Pancreas (tissue), 10 donors: Measurements from ENCODE around the gene GRAMD4. TPM values are rescaled to one million over a fixed set of nuclear protein-coding genes. Genes with fewer than 3 reads are reported as not detected.
A peak's percentile ranks its signal among the peaks of the same experiment; 100 is the strongest.

Experiments used
- ATAC-seq, 4 donors: fragments of 200-7000 bp; cut with Tn5 transposase; one replicate each; pipeline versions ENCODE4 v1.8.0 to v1.9.1; 2020; ENCODE audit warnings: mild to moderate bottlenecking in 4 of 4, moderate library complexity in 4 of 4
- DNase-seq, 6 donors: peaks; one replicate each; pipeline ENCODE4 v3.0.0-alpha.2; 2020
- FAIRE-seq: peaks from 2 replicates; lab custom pipeline; 2012; peaks lifted over from hg19 to GRCh38; lab: Jason Lieb, UNC
- H3K27ac ChIP-seq, 4 donors: fragments of 200-600 bp; sonication (generic); 1 replicate in 3 of 4; 2 replicates in 1 of 4; pipeline versions ENCODE4 v1.5.0 to v1.8.0; 2020
- H3K27me3 ChIP-seq, 4 donors: fragments of 200-600 bp; one replicate each; pipeline ENCODE4 v1.8.0; 2021
- H3K36me3 ChIP-seq, 3 donors: fragments of 200-600 bp; sonication (generic) in 1 of 3; one replicate each; pipeline versions ENCODE4 v1.5.0 to v1.8.0; 2020 to 2021
- H3K4me1 ChIP-seq, 3 donors: fragments of 200-600 bp; one replicate each; pipeline ENCODE4 v1.8.0; 2021
- H3K4me3 ChIP-seq, 4 donors: fragments of 200-600 bp; sonication (generic) in 2 of 4; one replicate each; pipeline versions ENCODE4 v1.5.0 to v1.8.0; 2020 to 2021
- H3K9me3 ChIP-seq, 4 donors: fragments of 200-600 bp; one replicate each; pipeline ENCODE4 v1.8.0; 2021
- CTCF ChIP-seq, 4 donors: fragments of 200-600 bp; sonication (generic) in 3 of 4; IDR thresholded peaks; one replicate each; pipeline versions ENCODE4 v1.5.0 to v1.8.0; 2021; ENCODE audit warnings: antibody characterized with exemption in 4 of 4
- WGBS, 2 donors: extraction: QIAGEN DNeasy Blood & Tissue Kit; methylation state at CpG; one replicate each; pipeline ENCODE4 v1.1.7; 2013; 5-methylcytosine and 5-hydroxymethylcytosine counted together
- intact Hi-C, 3 donors: fragments of 100-400 bp; cut with DNase I; formaldehyde crosslinking; loops; one replicate each; pipeline versions ENCODE4 v1.11.1 to v1.14.2; 2022
- polyA plus RNA-seq, 2 donors: library from polyadenylated mRNA; stranded (reverse); fragments of 200-250 nt; gene quantifications; one replicate each; pipeline ENCODE4 v1.2.3, GENCODE V29; 2013
- total RNA-seq, 6 donors: library from RNA; stranded (reverse); fragmentation: NEBNext Ultra II Directional in 4 of 6; extraction: Animal tissue kit (Norgen Biotek cat#: 25700) in 4 of 6; gene quantifications; one replicate each; pipeline versions ENCODE4 v1.2.1 to v1.2.4, GENCODE V29; 2021 to 2023
- donor health status: healthy with polysubstance abuse.
- donor health status: DM: no; HTN: no; CAD: no; lungs with moderate emphysema.
- donor health status: DM: no; HTN: no; CAD: no.
- donor health status: control.
- donor health status: control.
- donor health status: Bipolar disorder and iron deficiency.
- donor health status: DM: yes; HTN: yes; CAD: no.
- donor health status: DM: no; HTN: no; CAD: no.
- donor health status: DM: no; HTN: no; CAD: no.
- donor health status: DM: yes; HTN: yes; CAD: no.

GRAMD4 gene
- total and polyA plus RNA-seq, 8 donors, result 13.2 to 36.4 (median 21.9) TPM

DNA sequence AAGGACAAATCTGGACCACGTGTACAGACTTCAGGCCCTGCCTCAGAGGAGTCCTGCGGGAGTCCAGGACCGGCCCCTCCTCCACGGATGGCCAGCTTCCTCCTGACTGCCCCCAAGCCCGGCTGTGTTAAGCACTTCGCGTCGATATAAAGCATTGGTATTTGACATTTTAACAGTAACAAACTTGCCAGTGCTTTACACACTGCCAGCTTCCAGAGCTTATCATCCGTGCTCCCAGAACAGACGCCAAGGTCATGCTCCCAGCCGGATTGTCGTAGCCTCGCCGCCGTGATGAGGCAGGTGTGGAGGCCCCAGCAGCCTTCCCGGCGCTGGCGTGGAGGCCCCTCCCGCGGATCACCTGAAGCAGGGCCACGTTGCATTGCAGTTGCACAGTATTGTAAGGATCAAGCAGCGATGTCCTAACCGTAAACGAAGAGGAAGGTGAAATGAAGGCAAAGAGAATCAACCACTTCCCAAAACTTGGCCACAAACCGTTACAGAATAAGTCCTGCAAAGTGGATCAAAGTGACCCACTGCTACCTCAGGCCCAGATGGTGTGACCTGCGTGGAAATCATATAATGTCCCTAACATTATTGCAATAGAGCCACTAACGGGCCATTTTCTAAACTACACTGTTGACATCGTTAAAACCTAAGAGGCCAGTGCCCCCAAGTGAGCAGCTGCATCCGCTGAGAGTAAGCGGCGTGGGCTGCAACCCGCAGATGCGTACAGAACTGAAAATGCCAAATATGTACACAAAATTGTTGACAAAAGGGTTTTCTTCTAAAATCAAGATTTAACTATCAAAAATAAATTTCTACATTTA lies 66.2 kb downstream of the GRAMD4 start:
- Histone ChIP-seq H3K4me1 (peaks cover 13 to 26% (median 18%) of the 10 kb centered on the region in 3 donors), H3K9me3 (no peaks in the 10 kb centered on the region), H3K27ac (peak overlapping the region in 3 of 4 donors; percentile 19 to 60 (median 49)), H3K4me3 (no peak overlapping the region), H3K27me3 (no peaks in the 10 kb centered on the region), H3K36me3 (peaks cover 0 to 37% (median 3%) of the 10 kb centered on the region in 3 donors)
- DNase-seq (peak in 4 of 6 donors; percentile 60 to 86 (median 66)), ATAC-seq (peak; percentile 57 to 81 (median 74)), FAIRE-seq (no peak)
- no peak for TF ChIP-seq CTCF (IDR thresholded peaks at IDR 0.05)
- intact Hi-C loops, result no loop called here
- WGBS, 2 donors, result 37 to 40% methylated on average over 33 of the region's 33 CpGs

- ATAC-seq (no peak), DNase-seq (peak in 1 of 6 donors; percentile 47), FAIRE-seq (no peak)
- 88 to 94% methylated on average over 15 of the region's 15 CpGs for WGBS, 2 donors
- Histone ChIP-seq H3K27me3 (no peaks in the 10 kb centered on the region), H3K27ac (no peak overlapping the region), H3K4me3 (no peak overlapping the region), H3K9me3 (no peaks in the 10 kb centered on the region), H3K4me1 (peaks cover 13 to 26% (median 18%) of the 10 kb centered on the region in 3 donors), H3K36me3 (peaks cover 0 to 43% (median 3%) of the 10 kb centered on the region in 3 donors)
- no peak for TF ChIP-seq CTCF (IDR thresholded peaks at IDR 0.05)
- intact Hi-C loops, result no loop called here
Measured at GRCh38 chr22:46687048-46687444, 66.9 kb downstream of the GRAMD4 start.

DNA sequence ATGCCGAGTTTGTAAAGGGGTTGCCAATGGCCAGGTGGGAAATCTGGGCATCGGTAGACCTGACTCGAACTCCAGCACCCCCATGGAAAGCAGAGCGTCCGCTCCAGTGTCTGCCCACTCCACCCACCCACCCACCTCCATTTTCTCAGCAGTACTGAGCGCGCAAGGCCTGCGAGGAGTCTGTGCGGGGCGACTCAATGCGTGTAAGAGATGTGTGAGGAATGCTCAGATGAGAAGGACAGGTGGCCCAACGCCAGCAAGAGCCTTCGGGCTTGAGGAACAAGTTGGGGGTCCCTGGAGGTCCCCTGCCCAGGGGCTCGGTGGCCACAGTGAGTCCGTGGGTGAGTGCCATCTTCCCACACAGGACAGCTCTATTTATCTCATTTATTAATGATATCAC lies 67.3 kb downstream of the GRAMD4 start:
- Histone ChIP-seq H3K4me3 (no peak overlapping the region), H3K27me3 (no peaks in the 10 kb centered on the region), H3K27ac (no peak overlapping the region), H3K9me3 (no peaks in the 10 kb centered on the region), H3K36me3 (peaks cover 0 to 43% (median 3%) of the 10 kb centered on the region in 3 donors), H3K4me1 (peaks cover 13 to 26% (median 18%) of the 10 kb centered on the region in 3 donors)
- intact Hi-C loops, result no loop called here
- WGBS, 2 donors, result 86 to 93% methylated on average over 15 of the region's 15 CpGs
- FAIRE-seq (no peak), ATAC-seq (no peak), DNase-seq (peak in 1 of 6 donors; percentile 70)
- no peak for TF ChIP-seq CTCF (IDR thresholded peaks at IDR 0.05)

- no peaks in the 10 kb centered on the region for H3K27me3 ChIP-seq
- DNase-seq (peak in 1 of 6 donors; percentile 62), FAIRE-seq (no peak), ATAC-seq (no peak)
- WGBS, 2 donors, result 88 to 89% methylated on average over 11 of the region's 11 CpGs
- H3K27ac ChIP-seq, result no peak overlapping the region
- H3K9me3 ChIP-seq, result no peaks in the 10 kb centered on the region
- intact Hi-C loops, result no loop called here
- peaks cover 0 to 54% (median 3%) of the 10 kb centered on the region in 3 donors for H3K36me3 ChIP-seq
- peaks cover 13 to 26% (median 18%) of the 10 kb centered on the region in 3 donors for H3K4me1 ChIP-seq
- H3K4me3 ChIP-seq, result no peak overlapping the region
- TF ChIP-seq CTCF (IDR thresholded peaks at IDR 0.05), result no peak
Measured at GRCh38 chr22:46688949-46689348, 68.8 kb downstream of the GRAMD4 start.

DNA sequence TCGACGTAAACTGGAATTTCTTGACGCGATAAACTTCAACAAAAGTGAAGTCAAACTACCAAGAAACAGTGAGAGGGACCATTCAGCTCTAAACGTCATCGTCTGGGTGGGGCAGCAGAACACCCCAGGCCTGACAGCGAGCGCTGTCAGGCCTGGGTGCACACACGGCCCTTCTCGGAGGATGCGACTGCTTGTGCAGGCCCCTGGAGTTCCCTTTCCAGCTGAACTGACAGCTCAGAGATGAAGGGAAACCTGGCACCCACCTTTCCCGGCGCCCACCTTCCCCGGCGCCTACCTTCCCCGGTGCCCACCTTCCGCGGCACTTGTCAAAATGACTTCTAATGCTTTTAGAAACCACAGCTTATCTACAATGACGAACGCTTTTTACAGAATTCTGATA lies 70.0 kb downstream of the GRAMD4 start:
- intact Hi-C loops, result no loop called here
- TF ChIP-seq CTCF (IDR thresholded peaks at IDR 0.05), result no peak
- FAIRE-seq (no peak), DNase-seq (peak in 1 of 6 donors; percentile 23), ATAC-seq (no peak)
- Histone ChIP-seq H3K4me1 (peaks cover 12 to 17% (median 16%) of the 10 kb centered on the region in 3 donors), H3K27me3 (no peaks in the 10 kb centered on the region), H3K4me3 (no peak overlapping the region), H3K9me3 (no peaks in the 10 kb centered on the region), H3K36me3 (peaks cover 3 to 66% (median 6%) of the 10 kb centered on the region in 3 donors), H3K27ac (no peak overlapping the region)
- 96 to 97% methylated on average over 20 of the region's 20 CpGs for WGBS, 2 donors
